ENCODE data around the gene PLEKHM3. TPM values are rescaled to one million over a fixed set of nuclear protein-coding genes. Genes with fewer than 3 reads are reported as not detected.

PLEKHM3 gene
- total RNA-seq, 1 experiment from 2014 or later = 6.5 TPM

DNA sequence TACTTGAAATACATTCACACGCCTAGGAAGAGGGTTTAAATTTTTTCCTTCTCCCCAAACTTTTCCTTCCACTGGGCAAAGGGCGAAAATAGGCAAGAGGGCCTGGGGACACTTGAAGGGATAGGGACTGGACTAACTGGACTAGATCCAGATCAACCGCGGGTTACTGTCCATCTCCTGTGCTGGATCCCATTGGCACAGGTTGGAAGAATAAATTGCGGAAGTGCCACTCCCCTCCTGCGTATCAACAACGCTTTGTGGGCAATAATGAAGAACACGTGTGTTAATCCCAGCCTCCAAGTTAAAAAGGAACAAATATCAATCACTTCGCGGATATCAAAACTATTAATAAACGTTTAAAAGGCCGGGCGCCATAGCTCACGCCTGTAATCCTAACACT, 253.9 kb downstream of the PLEKHM3 start:
- H3K27me3 ChIP-seq (replicated peaks; ENCODE audit: insufficient read depth, low read depth, low read length, poor library complexity) = no peaks in the 10 kb centered on the region
- no TSS peak for BruUV-seq (replicated peaks)
- no peaks in the 10 kb centered on the region for H3K9me3 ChIP-seq (ENCODE audit: low read depth, low read length, poor library complexity, severe bottlenecking)
- POLR2A ChIA-PET (ENCODE audit: low non-redundant PET) = no interaction called here
- peaks cover 3% of the 10 kb centered on the region for H3K4me1 ChIP-seq (ENCODE audit: insufficient read depth, low read length, poor library complexity, severe bottlenecking)
- no peak for TF ChIP-seq EZH2 (IDR thresholded peaks at IDR 0.05; ENCODE audit: borderline replicate concordance, low read depth, low read length, poor library complexity, severe bottlenecking)
- TF ChIP-seq, protein P1, sequence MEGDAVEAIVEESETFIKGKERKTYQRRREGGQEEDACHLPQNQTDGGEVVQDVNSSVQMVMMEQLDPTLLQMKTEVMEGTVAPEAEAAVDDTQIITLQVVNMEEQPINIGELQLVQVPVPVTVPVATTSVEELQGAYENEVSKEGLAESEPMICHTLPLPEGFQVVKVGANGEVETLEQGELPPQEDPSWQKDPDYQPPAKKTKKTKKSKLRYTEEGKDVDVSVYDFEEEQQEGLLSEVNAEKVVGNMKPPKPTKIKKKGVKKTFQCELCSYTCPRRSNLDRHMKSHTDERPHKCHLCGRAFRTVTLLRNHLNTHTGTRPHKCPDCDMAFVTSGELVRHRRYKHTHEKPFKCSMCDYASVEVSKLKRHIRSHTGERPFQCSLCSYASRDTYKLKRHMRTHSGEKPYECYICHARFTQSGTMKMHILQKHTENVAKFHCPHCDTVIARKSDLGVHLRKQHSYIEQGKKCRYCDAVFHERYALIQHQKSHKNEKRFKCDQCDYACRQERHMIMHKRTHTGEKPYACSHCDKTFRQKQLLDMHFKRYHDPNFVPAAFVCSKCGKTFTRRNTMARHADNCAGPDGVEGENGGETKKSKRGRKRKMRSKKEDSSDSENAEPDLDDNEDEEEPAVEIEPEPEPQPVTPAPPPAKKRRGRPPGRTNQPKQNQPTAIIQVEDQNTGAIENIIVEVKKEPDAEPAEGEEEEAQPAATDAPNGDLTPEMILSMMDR (conservative IDR thresholded peaks at IDR 0.05; ENCODE audit: low read depth, low read length) = no peak
- CTCF ChIA-PET = no interaction called here
- intact Hi-C loops (cut with micrococcal nuclease; ENCODE audit: unreplicated experiment) = no loop called here
- no peak overlapping the region for H3K4me3 ChIP-seq (ENCODE audit: low read depth, low read length, poor library complexity, severe bottlenecking)
- no peaks in the 10 kb centered on the region for H3K36me3 ChIP-seq (ENCODE audit: insufficient read depth, low read length, poor library complexity, severe bottlenecking)
- DNase-seq (ENCODE audit: low spot score) = no peak
- no peak overlapping the region for H3K27ac ChIP-seq (ENCODE audit: low read depth, low read length, poor library complexity, severe bottlenecking)

Other genes with a start within 250 kb of the PLEKHM3 start
- not detected in 2 replicates for gene CRYGD, start 99.0 kb upstream of the PLEKHM3 start, total RNA-seq (2021)
- gene CRYGC, start 104.3 kb upstream of the PLEKHM3 start, total RNA-seq (2021) = not detected in 2 replicates
- not detected in 2 replicates for gene CRYGB, start 120.6 kb upstream of the PLEKHM3 start, total RNA-seq (2021)
- not detected in 2 replicates for gene CRYGA, start 138.1 kb upstream of the PLEKHM3 start, total RNA-seq (2021)
- gene C2orf80, start 164.5 kb upstream of the PLEKHM3 start, total RNA-seq (2021) = not detected in 2 replicates
- 191 and 196 TPM in 2 replicates for gene IDH1, start 229.5 kb upstream of the PLEKHM3 start, total RNA-seq (2021)
- 28.8 and 32.1 TPM in 2 replicates for gene PIKFYVE, start 240.7 kb upstream of the PLEKHM3 start, total RNA-seq (2021)

All from A673 (cell line).